Esophagus squamous epithelium (tissue), 5 donors: ENCODE measurements around the gene TMEFF1. TPM values are rescaled to one million over a fixed set of nuclear protein-coding genes. Genes with fewer than 3 reads are reported as not detected.

Experiments used
- DNase-seq: peaks from one replicate; lab custom pipeline; 2025; lab: John Stamatoyannopoulos, UW
- H3K27ac ChIP-seq, 4 donors: fragments of 200-600 bp; sonication (generic); one replicate each; pipeline ENCODE4 v1.5.1; 2016 to 2019; ENCODE audit warnings: mild to moderate bottlenecking in 1 of 4
- H3K27me3 ChIP-seq, 4 donors: fragments of 200-600 bp; sonication (generic); 1 replicate in 3 of 4; 2 replicates in 1 of 4; pipeline versions ENCODE4 v1.5.1 to v1.6.0; 2017 to 2021; ENCODE audit warnings: antibody characterized with exemption in 1 of 4
- H3K36me3 ChIP-seq, 3 donors: fragments of 200-600 bp; sonication (generic); one replicate each; pipeline ENCODE4 v1.5.1; 2016 to 2019
- H3K4me1 ChIP-seq, 3 donors: fragments of 200-600 bp; sonication (generic); one replicate each; pipeline ENCODE4 v1.5.1; 2017 to 2019
- H3K4me3 ChIP-seq, 4 donors: fragments of 200-600 bp; sonication (generic); 1 replicate in 3 of 4; 2 replicates in 1 of 4; pipeline ENCODE4 v1.5.1; 2016 to 2019; ENCODE audit warnings: mild to moderate bottlenecking in 2 of 4, moderate library complexity in 1 of 4
- H3K9me3 ChIP-seq, 3 donors: fragments of 200-600 bp; sonication (generic); one replicate each; pipeline ENCODE4 v1.5.1; 2016 to 2019
- POLR2A ChIP-seq, 4 donors: fragments of 450-650 bp; IDR thresholded peaks; one replicate each; pipeline ENCODE4 v1.6.1; 2017; ENCODE audit warnings: antibody characterized with exemption in 4 of 4, mild to moderate bottlenecking in 4 of 4, moderate library complexity in 3 of 4
- WGBS, 2 donors: methylation state at CpG; one replicate each; pipeline ENCODE4 v1.1.5; 2018; 5-methylcytosine and 5-hydroxymethylcytosine counted together
- intact Hi-C: fragments of 100-400 bp; cut with DNase I; formaldehyde crosslinking; loops from one replicate; pipeline ENCODE4 v1.15.0; 2022
- total RNA-seq, 4 donors: library from RNA; depleted of rRNA; stranded (reverse); fragments of >200 nt; gene quantifications; one replicate each; pipeline ENCODE4 v1.1.0, GENCODE V29; 2016
- TF ChIP-seq, protein P1 (sequence below), 6 experiments: fragments of 450-650 bp in 4 of 6; fragments of 200-600 bp in 2 of 6; sonication (generic) in 2 of 6; IDR thresholded peaks; one replicate each; pipeline ENCODE4 v1.5.1; 2016 to 2019; ENCODE audit warnings: antibody characterized with exemption in 6 of 6, mild to moderate bottlenecking in 4 of 6, moderate library complexity in 4 of 6
- donor health status: DM: yes; HTN: yes; CAD: no.

Gene TMEFF1
- total RNA-seq, 4 donors from 2014 or later, result 0.57 TPM; not detected in 3

DNA sequence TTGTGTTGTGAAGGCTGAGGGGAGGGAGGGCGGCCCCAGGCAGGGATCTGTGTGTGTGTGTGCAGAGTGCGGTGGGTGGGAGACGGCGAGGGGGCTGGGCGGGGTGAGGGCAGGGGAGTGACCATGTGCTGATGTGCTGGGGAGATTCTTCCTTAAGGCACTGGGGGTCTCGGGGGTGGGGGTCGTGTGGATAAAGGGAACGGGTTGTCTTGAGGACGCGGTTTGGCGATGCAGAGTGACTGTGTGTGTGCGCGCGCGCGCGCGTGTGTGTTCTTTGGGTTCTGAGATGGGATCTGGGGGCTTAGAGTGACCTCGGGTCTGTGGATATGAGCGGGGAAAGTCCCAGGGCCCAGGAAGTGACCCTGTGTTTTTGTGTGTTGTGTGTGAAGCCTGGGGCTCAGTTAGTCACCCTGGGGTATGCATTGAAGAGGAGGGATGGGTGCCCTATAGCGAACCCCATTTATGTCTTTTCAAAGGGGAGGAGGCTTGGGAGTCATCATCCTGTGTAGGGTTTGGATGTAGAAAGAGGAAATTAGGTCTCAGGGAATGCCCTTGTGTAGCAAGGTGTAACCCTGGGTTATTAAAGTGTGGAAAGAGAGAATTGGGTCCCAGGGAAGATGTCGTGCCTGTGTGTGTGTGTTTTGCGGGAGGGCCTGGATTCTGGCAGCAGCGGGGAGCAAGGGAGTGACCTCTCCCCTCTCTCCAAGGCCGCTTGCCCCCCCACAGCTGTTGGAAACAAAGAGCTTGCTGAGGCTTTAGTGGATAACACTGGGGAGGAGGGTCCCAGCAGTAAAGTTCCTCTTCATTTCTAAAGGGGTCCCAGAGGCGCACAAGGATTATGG, 1.4 kb downstream of the TMEFF1 start:
- Histone ChIP-seq H3K4me3 (peak overlapping the region; percentile 49 to 67 (median 56)), H3K27me3 (peaks cover 0 to 28% (median 0%) of the 10 kb centered on the region in 4 donors), H3K36me3 (no peaks in the 10 kb centered on the region), H3K9me3 (no peaks in the 10 kb centered on the region), H3K4me1 (peaks cover 7 to 17% (median 9%) of the 10 kb centered on the region in 3 donors), H3K27ac (no peak overlapping the region)
- no peak for TF ChIP-seq POLR2A (IDR thresholded peaks at IDR 0.05)
- TF ChIP-seq, protein P1, sequence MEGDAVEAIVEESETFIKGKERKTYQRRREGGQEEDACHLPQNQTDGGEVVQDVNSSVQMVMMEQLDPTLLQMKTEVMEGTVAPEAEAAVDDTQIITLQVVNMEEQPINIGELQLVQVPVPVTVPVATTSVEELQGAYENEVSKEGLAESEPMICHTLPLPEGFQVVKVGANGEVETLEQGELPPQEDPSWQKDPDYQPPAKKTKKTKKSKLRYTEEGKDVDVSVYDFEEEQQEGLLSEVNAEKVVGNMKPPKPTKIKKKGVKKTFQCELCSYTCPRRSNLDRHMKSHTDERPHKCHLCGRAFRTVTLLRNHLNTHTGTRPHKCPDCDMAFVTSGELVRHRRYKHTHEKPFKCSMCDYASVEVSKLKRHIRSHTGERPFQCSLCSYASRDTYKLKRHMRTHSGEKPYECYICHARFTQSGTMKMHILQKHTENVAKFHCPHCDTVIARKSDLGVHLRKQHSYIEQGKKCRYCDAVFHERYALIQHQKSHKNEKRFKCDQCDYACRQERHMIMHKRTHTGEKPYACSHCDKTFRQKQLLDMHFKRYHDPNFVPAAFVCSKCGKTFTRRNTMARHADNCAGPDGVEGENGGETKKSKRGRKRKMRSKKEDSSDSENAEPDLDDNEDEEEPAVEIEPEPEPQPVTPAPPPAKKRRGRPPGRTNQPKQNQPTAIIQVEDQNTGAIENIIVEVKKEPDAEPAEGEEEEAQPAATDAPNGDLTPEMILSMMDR (IDR thresholded peaks at IDR 0.05), result no peak
- 42% methylated on average over 19 to 24 of the region's 26 CpGs for WGBS, 2 donors
- DNase-seq, result no peak
- intact Hi-C loops, result no loop called here

DNA sequence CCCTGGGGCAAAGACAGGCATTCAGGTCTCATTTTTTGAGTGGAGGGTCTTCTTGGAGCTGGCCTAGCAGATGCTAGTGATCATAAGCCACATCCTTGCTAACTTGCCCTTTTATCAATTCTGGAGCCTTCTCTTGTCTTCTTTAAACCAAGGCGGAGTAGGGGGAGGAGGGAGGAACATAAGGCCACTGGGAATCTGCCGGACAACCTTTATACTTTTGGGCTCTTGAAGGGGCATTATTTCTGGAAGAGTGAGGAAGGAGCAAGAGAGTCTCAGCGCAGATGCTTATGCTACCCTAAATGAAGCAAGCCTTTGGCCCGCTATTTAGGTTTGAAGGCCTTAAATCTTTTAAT, 2.0 kb downstream of the TMEFF1 start:
- DNase-seq, result no peak
- no peak for TF ChIP-seq POLR2A (IDR thresholded peaks at IDR 0.05)
- TF ChIP-seq, protein P1 (IDR thresholded peaks at IDR 0.05), result no peak
- Histone ChIP-seq H3K27me3 (peaks cover 0 to 28% (median 0%) of the 10 kb centered on the region in 4 donors), H3K36me3 (no peaks in the 10 kb centered on the region), H3K27ac (no peak overlapping the region), H3K4me3 (no peak overlapping the region), H3K4me1 (peaks cover 7 to 17% (median 9%) of the 10 kb centered on the region in 3 donors), H3K9me3 (no peaks in the 10 kb centered on the region)
- intact Hi-C loops, result no loop called here
- 92 to 95% methylated on average over 4 of the region's 4 CpGs for WGBS, 2 donors

DNA sequence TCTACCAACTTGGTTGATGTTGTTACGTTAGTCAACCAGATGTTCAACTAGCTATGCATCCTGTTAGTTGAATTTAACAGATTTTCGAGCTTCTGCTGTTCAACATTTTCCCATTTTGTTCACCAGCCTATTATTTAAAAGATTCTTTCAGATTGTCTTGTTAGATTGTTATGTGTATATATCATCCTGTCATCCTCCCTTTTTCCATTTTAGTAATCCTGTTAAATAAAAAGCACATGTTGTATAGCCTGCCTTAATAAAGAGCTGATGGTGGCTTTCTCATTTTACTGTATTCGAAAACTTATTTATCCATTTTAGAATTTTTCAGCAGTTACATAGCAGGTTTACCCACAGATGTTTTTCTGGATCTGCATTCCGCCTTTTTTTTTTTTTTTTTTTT, 4.3 kb downstream of the TMEFF1 start:
- WGBS, 2 donors, result 83 to 92% methylated on average over 4 of the region's 4 CpGs
- intact Hi-C loops, result no loop called here
- DNase-seq, result no peak
- no peak for TF ChIP-seq POLR2A (IDR thresholded peaks at IDR 0.05)
- TF ChIP-seq, protein P1 (IDR thresholded peaks at IDR 0.05), result no peak
- Histone ChIP-seq H3K4me1 (peaks cover 7 to 17% (median 9%) of the 10 kb centered on the region in 3 donors), H3K36me3 (no peaks in the 10 kb centered on the region), H3K9me3 (no peaks in the 10 kb centered on the region), H3K27me3 (peaks cover 0 to 28% (median 0%) of the 10 kb centered on the region in 4 donors), H3K4me3 (no peak overlapping the region), H3K27ac (no peak overlapping the region)

DNA sequence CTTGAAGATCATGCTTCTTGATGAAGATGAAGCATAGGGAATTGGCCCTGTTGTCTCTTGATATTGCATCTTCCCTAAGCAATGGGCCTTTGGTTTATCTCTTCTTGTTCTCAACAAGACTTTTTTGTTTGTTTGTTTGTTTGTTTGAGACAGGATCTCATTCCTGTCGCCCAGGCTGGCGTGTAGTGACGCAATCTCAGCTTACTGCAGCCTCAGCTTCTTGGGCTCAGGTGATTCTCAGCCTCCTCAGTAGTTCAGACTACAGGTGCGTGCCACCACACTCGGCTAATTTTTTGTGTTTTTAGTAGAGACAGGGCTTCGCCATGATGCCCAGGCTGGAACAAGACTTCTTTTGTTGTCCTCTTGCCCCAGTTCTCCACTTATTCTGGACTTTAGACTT, 5.2 kb downstream of the TMEFF1 start:
- peaks cover 7 to 11% (median 9%) of the 10 kb centered on the region in 3 donors for H3K4me1 ChIP-seq
- no peak for DNase-seq
- intact Hi-C loops, result no loop called here
- H3K4me3 ChIP-seq, result no peak overlapping the region
- TF ChIP-seq POLR2A (IDR thresholded peaks at IDR 0.05), result no peak
- TF ChIP-seq, protein P1 (IDR thresholded peaks at IDR 0.05), result no peak
- no peaks in the 10 kb centered on the region for H3K9me3 ChIP-seq
- WGBS, 2 donors, result 81 to 88% methylated on average over 6 of the region's 6 CpGs
- peaks cover 0 to 20% (median 0%) of the 10 kb centered on the region in 4 donors for H3K27me3 ChIP-seq
- no peak overlapping the region for H3K27ac ChIP-seq
- no peaks in the 10 kb centered on the region for H3K36me3 ChIP-seq

DNA sequence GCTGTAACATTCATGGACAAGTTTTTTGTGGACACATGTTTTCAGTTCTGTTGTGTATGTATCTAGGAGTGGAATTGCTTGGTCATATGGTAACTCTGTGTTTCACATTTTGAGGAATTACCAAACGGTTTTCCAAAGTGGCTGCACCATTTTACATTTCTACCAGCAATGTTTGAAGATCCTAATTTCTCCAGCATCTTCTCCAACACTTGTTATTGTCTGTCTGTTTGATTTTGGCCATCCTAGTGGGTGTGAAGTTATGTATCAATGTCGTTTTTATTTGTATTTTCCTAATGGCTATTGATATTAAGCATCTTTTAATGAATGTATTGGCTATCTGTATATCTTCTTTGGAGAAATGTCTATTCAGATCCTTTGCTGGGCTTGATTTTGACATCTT, 6.9 kb downstream of the TMEFF1 start:
- intact Hi-C loops, result no loop called here
- Histone ChIP-seq H3K9me3 (no peaks in the 10 kb centered on the region), H3K27me3 (peaks cover 0 to 4% (median 0%) of the 10 kb centered on the region in 4 donors), H3K36me3 (no peaks in the 10 kb centered on the region), H3K4me3 (no peak overlapping the region), H3K4me1 (no peaks in the 10 kb centered on the region), H3K27ac (no peak overlapping the region)
- no peak for TF ChIP-seq POLR2A (IDR thresholded peaks at IDR 0.05)
- TF ChIP-seq, protein P1 (IDR thresholded peaks at IDR 0.05), result no peak
- WGBS, 2 donors, result 66 to 69% methylated on average over 2 of the region's 2 CpGs
- no peak for DNase-seq
